Activated CD8-positive, alpha-beta memory T cell treated with anti-CD3 and anti-CD28 coated beads, Interleukin-2, amount 50 U/mL, for 48 hours (primary cell): ENCODE measurements around the gene NHEJ1.
A peak's percentile ranks its signal among the peaks of the same experiment; 100 is the strongest.

Experiments
- DNase-seq: peaks from one replicate; pipeline ENCODE4 v3.0.0-alpha.2; 2020

Gene NHEJ1

GRCh38 chr2:219056896-219057708 is 103.5 kb downstream of the NHEJ1 start:
- no peak for DNase-seq

- DNase-seq = no peak
Observed at GRCh38 chr2:219056176-219056895, 104.3 kb downstream of the NHEJ1 start.

- DNase-seq = no peak
Observed at GRCh38 chr2:219054956-219055903, 105.4 kb downstream of the NHEJ1 start.

- no peak for DNase-seq
Observed at GRCh38 chr2:219049282-219049681, 111.3 kb downstream of the NHEJ1 start.

GRCh38 chr2:219045937-219046550 is 114.6 kb downstream of the NHEJ1 start:
- no peak for DNase-seq

- DNase-seq = peak; percentile 30
Observed at GRCh38 chr2:219042750-219043149, 117.9 kb downstream of the NHEJ1 start.

GRCh38 chr2:219042157-219042556 is 118.5 kb downstream of the NHEJ1 start:
- no peak for DNase-seq

GRCh38 chr2:219041252-219041651 is 119.4 kb downstream of the NHEJ1 start, which contains the start of gene CFAP65:
CFAP65 (minus strand) TSS chr2:219041516; CDS start chr2:219039048, 2,468 bp downstream.
- no peak for DNase-seq

- DNase-seq = no peak
Observed at GRCh38 chr2:219038600-219038999, 122.0 kb downstream of the NHEJ1 start.

- no peak for DNase-seq
Observed at GRCh38 chr2:219037783-219038499, 122.7 kb downstream of the NHEJ1 start.

GRCh38 chr2:219035942-219036341 is 124.7 kb downstream of the NHEJ1 start:
- DNase-seq = no peak

- DNase-seq = no peak
Observed at GRCh38 chr2:219034823-219035222, 125.8 kb downstream of the NHEJ1 start.

GRCh38 chr2:219032051-219032745 is 128.4 kb downstream of the NHEJ1 start:
- no peak for DNase-seq

GRCh38 chr2:219031005-219031738 is 129.4 kb downstream of the NHEJ1 start:
- DNase-seq = no peak

- DNase-seq = no peak
Observed at GRCh38 chr2:219030177-219030940, 130.3 kb downstream of the NHEJ1 start.

GRCh38 chr2:219029829-219030165 is 130.8 kb downstream of the NHEJ1 start:
- peak; percentile 89 for DNase-seq

GRCh38 chr2:219028996-219029828 is 131.4 kb downstream of the NHEJ1 start:
- DNase-seq = no peak

- no peak for DNase-seq
Observed at GRCh38 chr2:219028141-219028540, 132.5 kb downstream of the NHEJ1 start.
